Measurements from ENCODE around the gene HEXIM2. TPM values are rescaled to one million over a fixed set of nuclear protein-coding genes. Genes with fewer than 3 reads are reported as not detected.
"Not testable (repeated sequence)": the region's sequence is repeated elsewhere in the genome, so short reads cannot be mapped to it uniquely, and the experiment has no call there.

Gene HEXIM2, protein sequence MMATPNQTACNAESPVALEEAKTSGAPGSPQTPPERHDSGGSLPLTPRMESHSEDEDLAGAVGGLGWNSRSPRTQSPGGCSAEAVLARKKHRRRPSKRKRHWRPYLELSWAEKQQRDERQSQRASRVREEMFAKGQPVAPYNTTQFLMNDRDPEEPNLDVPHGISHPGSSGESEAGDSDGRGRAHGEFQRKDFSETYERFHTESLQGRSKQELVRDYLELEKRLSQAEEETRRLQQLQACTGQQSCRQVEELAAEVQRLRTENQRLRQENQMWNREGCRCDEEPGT
- total RNA-seq (2014; rRNA removed; shearing (Covaris generic)) = 1.7 and 3.4 TPM in 2 replicates

DNA sequence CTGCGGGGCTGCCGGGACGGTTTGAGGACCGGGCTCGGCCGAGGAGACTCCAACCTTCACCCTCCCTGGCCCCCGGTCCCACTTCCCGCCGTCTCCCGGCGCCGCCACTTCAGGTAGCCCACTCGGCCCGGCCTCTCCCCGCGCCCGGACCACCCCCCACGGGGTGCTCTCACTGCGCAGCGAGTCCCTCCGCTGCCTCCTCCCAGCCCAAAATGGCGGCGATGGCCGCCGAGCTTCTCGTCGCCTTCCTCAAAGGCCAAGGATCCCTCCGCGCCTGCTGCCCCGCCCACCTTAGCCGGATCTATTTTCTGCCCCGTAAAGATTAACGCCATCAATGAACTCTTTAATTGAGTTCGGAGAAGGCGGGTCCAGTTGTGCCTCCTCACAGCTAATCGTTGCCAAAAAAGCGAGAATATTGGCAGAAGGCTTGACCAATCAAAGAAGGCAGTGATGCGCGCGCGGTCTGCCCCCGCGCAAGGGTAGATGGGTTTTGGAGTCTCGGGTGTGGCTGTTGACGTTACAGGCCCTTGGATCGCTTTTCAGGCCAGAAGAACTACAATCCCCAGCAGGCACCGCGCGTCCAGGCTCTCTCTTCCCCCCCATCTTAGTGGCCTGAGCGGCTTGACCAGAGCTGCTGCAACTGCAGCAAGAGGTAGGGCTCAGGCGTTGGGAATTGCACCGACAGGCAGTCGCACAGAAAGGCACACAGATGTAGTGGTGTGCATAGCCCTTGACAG lies at the start of gene HEXIM2:
Gene HEXIM2 (plus strand): TSS at position 588 of the 737 bp plus-strand sequence. CDS start 919 bp downstream, outside the sequence.
- DNase-seq (ENCODE audit: low read depth) = peak; percentile 99

DNA sequence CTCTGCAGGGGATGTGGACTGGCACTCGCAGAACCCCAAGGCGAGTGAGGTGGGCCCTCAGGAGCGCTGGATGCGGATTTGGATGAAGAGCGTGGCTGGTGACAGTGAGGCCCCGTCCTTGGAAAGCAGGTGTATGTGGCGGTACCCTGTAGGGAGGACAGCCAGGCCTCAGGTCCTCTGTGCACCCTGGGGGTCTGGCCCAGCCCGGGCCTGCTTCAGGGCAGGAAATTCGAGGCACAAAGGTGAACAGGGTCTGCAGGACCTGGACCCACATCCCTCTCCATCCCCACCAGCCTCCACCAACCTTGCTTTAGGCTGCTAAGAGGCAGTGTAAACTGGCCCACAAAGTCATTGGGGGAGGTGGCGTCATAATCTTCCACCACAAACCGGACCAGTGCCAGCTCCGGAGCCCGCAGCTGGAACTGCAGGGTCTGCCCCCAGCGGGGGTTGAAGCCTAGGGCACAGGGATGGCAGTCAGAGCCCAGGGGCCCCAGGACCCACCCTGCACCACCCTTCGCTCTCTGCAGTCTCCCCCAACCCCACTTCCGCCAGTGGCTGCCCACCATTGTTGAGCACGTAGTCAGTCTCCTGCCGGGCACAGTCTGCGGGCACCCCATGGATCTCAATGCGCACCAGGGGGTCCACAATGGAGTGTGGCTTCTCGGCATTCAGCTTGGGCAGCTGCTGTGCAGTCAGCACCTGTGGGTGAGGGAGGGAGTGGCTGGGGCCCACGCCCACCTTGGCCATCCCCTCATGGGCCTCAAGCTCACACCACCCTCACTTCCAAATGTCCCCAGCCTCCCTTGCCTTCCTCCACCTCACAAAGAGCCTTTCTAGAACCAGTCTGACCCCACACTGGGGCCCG lies 48.9 kb upstream of the HEXIM2 start:
- no peak for DNase-seq (ENCODE audit: low read depth)

DNA sequence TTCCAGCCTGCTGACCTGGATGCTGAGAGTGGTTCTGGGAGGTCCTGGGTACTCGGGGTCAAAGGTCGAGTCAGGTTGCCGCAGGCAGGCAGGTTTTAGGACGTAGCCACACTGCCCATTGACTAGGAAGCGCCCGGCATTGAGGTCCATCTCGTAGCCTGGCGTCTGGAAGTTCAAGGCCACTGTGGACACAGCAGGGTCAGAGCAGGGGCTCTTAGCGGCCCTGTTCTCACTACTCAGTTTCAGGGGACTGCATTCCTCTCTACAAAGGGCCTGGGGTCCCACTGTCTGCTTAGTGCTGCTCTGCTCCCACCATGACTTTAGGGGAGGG lies 48.3 kb upstream of the HEXIM2 start:
- DNase-seq (ENCODE audit: low read depth) = no peak

DNA sequence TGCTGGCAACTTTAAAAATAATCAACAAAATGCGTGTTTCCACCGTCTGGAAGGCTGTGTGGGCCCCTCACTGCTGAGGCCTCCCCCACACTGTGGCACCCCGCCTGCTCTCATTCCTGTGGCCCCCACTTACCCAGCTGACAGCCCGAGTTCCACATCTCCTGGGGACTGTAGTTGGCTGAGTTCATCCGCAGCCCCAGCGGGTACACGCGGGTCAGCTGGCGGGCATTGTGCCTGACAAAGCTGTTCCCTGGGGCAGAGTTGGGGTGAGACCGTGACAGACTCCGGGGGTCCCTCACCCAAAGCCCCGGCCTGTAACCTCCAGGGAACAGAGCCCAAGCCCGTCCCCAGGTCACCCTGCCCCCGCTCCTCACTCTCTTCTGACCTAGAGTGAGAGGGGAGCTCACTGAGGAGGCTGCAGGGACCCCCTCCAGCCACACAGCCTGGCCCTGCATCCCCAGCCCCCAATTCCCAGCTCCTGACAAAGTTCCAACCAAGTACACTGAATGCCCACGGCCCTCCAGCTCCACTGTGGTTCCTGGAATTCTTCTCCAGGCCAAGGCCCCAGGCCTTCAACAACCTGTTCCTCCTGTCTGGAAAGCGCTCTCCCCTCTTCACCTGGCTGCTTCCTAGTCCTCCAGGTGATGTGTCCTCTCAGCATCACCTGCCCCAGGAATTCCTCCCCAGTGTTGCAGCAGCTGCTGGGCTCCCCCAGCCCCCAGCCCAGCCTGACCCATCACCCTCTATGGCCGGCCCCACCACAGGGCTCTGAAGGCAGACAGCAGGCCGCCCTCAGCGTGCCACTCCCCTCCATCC lies 47.4 kb upstream of the HEXIM2 start:
- DNase-seq (ENCODE audit: low read depth) = no peak

DNA sequence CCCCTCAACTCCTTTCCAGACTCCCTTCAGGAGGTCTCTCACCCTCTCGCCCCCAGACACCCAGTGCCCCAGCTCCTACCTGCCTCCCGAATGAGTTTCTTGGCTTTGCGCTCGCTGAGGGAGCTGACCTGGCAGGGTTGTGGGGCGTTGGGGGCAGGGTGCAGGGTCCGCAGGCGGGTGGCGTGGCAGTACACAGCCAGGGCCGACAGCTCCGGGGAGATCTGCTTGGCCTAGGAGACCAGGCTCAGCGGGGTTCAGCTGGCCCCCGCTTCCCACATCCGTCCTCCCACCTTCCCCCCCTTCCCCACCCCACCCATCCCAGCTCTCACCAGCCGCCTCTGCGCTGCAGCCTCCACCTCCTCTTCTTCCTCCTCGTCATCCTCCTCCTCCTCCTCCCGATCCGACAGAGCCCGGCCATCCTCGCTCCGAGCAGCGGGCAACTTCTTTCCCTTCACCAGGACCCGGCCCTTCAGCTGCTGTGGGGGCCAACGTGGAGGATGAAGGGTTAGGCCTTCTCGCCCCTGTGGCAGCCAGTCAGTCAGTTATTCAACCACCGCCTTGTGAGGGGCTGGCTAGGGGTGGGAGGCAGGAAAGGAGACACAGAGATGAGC lies 46.6 kb upstream of the HEXIM2 start:
- no peak for DNase-seq (ENCODE audit: low read depth)

DNA sequence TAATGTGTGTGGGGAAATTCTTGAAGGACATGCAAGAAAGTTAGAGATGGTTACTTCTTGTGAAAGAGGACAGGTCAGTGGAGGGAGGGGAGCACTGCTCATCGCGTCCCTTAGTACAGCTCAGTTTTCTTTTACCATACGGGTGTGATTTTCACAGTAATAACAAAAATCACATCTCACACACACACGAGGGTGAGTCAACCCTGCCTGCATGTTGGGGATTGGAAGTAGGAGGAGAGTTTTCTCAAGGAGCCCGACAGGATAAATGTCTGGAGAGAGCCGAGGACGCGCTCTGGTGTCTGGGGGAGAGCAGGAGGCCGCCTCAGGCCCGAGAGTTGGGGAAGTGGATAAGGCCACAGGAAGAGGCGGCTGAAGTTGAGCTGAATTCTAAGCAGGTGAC lies 45.8 kb upstream of the HEXIM2 start:
- no peak for DNase-seq (ENCODE audit: low read depth)

DNA sequence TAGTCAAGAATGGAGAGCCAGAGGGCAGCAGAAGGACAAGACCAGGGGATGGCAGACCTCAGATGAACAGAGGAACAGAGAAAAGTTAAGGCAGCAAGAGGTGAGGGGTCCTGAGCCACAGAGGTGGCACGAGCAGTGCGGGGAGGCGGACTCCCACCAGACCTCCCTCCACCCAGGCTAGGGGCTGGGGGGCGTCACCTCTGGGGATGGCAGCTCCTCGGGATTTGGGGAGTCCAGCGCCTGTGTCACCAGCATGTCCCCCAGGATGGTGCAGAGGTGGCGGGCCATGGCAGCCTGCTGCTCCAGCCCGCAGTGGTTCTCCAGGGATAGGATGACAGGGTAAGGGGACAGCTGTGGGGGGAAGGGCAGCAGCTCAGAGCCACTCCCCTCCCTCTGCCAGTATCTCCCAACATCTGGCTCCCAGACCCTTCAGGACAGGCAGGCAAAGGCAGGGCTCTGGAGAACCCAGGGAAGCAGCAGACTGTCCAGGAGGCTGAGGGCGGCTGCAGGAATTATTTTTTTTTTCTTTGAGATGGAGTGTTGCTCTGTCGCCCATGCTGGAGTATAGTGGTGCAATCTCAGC lies 45.1 kb upstream of the HEXIM2 start:
- no peak for DNase-seq (ENCODE audit: low read depth)

DNA sequence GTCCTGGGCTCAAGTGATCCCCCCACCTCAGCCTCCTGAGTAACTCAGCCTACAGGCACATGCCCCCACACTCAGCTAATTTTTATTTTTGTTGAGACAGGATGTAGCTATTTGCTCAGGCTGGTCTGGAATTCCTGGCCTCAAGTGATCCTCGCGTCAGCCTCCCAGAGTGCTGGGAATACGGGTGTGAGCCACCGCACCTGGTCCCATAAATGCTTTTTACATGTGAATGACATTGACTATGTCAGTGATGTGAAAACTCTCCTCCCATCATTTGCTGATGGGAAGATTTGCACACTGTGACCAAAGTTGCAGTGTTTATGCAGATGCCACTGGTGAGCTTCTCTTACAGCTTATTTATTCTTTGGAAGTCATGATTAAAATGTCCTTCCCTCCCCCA lies 44.3 kb upstream of the HEXIM2 start:
- DNase-seq (ENCODE audit: low read depth) = no peak

DNA sequence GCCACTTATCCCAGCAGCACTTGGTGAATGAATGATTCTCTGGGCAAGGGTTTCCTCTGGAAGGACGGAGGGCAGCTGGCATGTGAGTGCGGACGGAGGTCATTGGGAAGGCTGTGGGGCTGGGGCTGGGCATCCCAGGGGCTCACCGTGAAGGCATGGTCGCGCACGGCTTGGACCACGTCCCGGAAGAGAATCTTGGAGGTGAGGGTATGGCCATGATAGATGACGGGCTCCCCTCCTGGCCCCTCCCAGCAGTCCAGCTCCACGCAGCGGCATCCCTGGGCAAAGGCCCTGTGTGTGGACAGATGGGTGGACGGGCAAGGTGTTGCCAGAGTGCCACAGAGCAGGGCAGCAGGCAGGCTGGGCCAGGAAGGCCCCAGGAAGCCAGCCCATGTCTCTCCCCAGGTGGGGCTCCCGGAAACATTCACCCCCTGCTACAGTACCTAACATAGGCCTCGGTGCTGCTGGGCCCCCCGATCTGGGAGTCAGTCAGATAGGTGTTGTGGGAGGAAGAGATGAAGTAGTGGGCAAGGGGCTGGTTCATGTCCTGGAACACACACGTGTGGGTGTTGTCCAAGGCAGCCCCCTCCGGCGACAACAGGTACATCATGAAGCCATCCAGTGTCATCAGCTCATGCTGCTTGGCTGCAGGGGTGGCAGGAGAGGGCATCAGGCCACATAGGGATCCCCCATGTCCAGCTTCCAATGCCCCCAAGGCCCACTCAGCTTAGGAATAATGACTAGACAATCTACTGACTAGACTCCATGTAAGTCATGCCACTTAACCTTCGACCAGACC lies 43.6 kb upstream of the HEXIM2 start:
- DNase-seq (ENCODE audit: low read depth) = no peak

DNA sequence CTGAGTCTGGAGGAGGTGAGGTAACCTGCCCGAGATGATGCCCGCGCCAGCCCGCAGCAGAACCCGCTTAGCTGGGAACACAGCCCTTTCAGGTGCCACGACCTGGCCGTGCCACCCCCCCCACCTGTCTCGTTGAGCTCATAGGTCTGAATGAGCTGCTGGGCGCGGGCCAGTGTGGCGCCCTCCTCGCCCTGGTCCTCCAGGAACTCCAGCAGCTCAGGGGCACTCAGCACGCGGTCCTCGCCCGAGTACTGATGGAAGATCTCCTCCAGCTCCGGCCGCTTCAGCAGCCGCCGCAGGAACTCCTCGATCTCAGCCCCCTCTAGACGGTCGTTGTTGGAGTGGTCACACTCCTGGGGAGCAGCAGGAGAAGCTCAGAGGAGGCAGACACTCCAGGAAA lies 43.0 kb upstream of the HEXIM2 start:
- DNase-seq (ENCODE audit: low read depth) = no peak

DNA sequence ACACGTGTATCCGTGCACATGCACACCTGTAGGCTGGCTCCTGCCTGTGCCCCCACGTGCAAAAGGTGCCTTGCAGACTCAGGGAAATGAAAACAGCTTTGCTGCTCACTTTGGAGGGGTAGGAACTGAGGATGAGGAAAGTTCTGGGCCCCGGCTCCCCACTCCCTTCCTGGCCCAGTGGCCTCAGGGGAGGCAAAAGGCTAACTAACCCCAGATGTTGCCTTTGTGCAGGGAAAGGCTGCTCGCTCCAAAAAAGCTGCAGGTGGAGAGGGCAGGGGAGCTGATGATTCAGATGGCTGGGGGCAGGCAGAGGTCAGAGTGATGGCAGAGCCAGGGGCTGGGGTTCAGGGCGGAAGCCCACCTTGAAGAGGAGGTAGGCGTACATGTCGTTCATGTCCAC lies 41.7 kb upstream of the HEXIM2 start:
- DNase-seq (ENCODE audit: low read depth) = no peak

DNA sequence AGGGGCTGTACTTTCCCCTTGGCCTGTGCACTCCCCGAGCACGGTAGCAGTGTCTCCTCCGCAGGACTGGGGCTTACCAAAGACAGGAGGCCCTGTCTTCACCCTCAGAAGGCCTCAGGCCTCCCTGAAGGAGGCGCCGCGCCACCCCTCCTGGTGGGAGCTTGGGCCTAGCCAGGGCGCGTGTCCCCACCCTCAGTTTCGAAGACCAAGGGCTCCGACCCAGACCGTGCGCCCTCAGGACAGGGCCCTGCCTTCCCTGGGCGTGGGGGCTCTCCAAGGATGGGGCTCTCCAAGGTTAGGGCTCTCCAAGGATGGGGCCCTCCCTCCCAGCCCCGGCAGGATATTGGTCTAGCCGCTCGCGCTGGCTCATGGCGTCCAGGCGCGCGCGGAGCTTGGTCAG lies 41.1 kb upstream of the HEXIM2 start:
- no peak for DNase-seq (ENCODE audit: low read depth)

DNA sequence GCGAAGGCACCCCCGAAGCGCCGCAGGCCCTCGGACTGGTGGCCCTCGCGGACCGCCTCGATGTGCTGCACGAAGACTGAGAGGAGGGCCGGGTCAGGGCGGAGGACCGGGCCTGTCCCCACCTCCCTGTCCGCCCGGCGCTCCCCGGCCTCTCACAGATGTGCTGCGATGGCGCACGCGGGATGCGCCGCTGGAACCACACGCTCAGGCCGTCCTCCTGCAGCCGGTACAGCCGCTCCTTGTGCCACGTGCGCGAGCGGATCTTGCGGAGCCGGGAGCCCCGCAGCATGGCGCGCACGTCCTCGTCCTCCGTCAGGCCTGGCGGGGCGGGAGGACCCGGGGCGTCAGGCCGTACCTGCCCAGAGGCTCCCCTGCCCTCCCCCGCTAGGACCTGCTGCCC lies 40.6 kb upstream of the HEXIM2 start:
- DNase-seq (ENCODE audit: low read depth) = no peak

DNA sequence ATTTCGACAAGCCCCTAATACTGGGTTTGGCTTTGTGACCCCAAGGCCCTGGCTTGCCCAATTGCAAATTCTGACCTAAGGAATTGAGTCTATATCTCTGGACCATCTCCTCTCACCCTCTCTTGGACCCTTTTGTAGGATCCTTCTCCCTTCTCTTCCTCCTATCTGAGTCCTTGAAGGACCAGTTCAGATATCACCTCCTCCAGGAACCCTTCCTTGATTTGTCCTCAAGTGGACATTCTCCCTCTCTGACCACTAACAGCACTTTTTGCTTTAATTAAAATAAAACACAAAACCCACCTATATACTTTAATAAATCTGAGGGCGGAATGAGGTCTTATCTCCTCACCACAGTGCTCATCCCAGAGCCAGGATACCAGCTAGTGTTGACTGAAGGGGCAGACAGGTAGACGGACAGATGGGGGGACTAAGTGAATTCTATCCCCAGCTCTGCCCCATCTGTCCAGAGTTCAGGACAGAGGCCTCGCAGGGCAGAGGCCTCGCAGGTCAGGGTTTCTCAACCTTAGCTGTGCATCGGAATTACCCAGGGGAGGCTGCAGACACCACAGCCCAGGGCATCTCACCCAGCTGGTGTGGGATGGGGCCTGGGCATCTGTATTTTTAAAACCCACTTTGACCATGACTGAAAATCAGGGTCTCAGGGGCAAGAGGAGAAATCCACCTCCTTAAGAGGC lies 38.5 kb upstream of the HEXIM2 start:
- DNase-seq (ENCODE audit: low read depth) = no peak

DNA sequence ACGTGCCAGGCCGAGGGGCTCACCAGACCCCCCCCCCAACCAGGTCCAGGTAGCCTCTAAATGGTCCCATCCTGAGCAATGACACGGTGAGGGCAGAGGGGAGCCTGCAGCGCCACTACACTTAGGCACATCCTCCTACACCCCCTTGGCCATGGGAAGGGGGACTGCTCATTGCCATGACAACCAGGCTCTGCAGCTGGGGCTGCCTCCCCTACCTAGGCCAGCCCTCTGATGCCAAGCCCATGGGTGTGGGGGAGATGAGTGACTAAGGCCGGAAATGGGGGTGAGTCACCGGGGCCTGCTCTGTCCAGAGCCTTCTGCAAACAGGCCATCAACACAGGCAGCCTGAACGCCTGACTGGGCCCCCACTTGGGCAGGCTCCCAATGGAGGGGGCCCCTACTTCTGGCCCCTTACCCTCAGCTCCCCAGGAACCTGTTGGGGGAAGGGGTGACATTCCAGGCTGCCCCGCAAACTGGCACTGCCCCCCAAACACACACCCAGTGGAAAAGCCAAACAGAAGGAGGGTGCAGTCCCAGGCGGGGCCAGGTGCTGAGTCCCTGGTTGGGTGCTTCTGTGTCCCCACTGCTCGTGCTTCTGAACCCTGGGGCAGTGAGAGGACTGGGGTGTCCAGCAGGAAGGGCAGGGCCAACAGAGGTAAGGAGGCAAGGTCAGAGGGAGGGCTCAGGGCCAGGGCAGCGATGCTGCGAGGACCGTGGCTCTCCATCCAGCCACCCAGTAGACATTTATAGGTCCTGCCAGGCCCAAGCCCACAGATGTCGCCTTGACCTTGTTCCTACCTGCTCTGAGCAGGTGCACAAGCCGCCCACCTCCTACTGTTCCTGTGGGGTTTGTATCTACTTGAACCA lies 37.5 kb upstream of the HEXIM2 start:
- DNase-seq (ENCODE audit: low read depth) = peak; percentile 96

DNA sequence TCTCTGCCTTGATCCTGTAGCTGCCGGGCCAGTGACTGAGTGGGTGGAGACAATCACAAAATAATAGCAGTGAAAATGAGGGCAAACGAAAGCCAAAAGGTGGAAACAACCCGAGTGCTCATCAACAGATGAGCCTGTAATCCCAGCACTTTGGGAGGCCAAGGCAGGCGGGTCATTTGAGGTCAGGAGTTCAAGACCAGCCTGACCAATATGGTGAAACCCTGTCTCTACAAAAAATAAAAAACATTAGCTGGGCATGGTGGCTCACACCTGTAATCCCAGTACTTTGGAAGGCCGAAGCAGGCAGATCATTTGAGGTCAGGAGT lies 36.9 kb upstream of the HEXIM2 start:
- DNase-seq (ENCODE audit: low read depth) = not testable (repeated sequence)

DNA sequence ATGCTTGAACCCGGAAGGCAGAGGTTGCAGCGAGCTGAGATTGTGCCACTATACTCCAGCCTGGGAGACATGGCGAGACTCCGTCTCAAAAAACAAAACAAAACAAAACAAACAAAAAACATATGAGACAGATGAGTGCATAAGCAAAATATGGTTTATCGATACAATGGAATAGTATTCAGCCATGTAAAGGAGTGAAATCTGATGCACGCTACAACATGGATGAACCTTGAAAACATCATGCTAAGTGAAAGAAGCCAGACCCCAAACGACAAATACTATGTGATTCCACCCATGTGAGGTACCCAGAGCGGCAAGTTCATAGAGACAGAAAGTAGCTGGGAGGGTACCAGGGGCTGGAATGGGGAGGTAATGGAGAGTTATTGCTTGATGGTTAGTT lies 36.2 kb upstream of the HEXIM2 start:
- DNase-seq (ENCODE audit: low read depth) = no peak

DNA sequence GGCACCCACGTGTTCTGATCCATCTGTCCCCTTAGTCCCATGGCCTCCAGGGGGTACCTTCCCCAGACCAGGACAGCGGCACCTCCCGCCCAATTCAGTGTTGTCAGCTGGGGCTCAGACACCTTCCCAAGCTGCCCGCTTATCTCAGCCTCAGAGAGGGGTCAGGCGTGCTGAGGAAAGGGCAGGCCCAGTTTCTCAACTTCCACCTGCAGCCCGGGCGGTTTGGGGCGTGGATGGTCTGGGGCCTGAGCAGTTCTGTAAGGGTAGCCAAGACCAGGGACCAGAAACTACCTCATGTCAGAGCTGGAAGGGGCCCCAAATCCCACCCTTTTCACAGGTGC lies 34.5 kb upstream of the HEXIM2 start:
- no peak for DNase-seq (ENCODE audit: low read depth)
